ENCODE data around the gene MEIS1. TPM values are rescaled to one million over a fixed set of nuclear protein-coding genes. Genes with fewer than 3 reads are reported as not detected.

The MEIS1 gene
- total and polyA plus RNA-seq, 2 of the 8 experiments (the other 6 are each of a cell fraction or from before 2014, with no cell fraction given): 0.17 to 1.2 TPM

- TF ChIP-seq CHD7 (IDR thresholded peaks at IDR 0.05; ENCODE audit: insufficient replicate concordance, low read length): no peak
- TF ChIP-seq CEBPB (IDR thresholded peaks at IDR 0.05; ENCODE audit: low read depth, low read length): no peak
- no peak for TF ChIP-seq CBX5 (IDR thresholded peaks at IDR 0.05; ENCODE audit: low read depth, low read length)
- TF ChIP-seq HDAC2 (IDR thresholded peaks at IDR 0.05; ENCODE audit: borderline replicate concordance in 1 of 2, low read depth in 2 of 2, low read length in 2 of 2): no peak
- TF ChIP-seq ASH2L (IDR thresholded peaks at IDR 0.05; ENCODE audit: low read length): peak; percentile 36
- no peak for TF ChIP-seq SAP30 (IDR thresholded peaks at IDR 0.05; ENCODE audit: insufficient read depth, insufficient replicate concordance, low read length)
- TF ChIP-seq NRF1 (IDR thresholded peaks at IDR 0.05; ENCODE audit: low read depth, low read length): no peak
- no peak for TF ChIP-seq HDAC6 (IDR thresholded peaks at IDR 0.05; ENCODE audit: low read depth, low read length)
- TF ChIP-seq EZH2 (IDR thresholded peaks at IDR 0.05; ENCODE audit: low read depth, low read length, severe bottlenecking): peak; percentile 84
Observed at GRCh38 chr2:66438891-66439811, 4.2 kb downstream of the MEIS1 start (continued).

Measured in H1 (cell line).